Liver (tissue), 9 donors: Measurements from ENCODE around the gene ATAD1. TPM values are rescaled to one million over a fixed set of nuclear protein-coding genes. Genes with fewer than 3 reads are reported as not detected.
"Not testable (repeated sequence)": the region's sequence is repeated elsewhere in the genome, so short reads cannot be mapped to it uniquely, and the experiment has no call there.

Experiments
- DNase-seq: peaks from one replicate; pipeline ENCODE4 v3.0.0-alpha.2; 2017; ENCODE audit warnings: low spot score
- H3K27ac ChIP-seq, 2 donors: one replicate each; pipeline ENCODE4 v1.7.0; 2013; ENCODE audit warnings: inconsistent platforms in 2 of 2, low read length in 2 of 2, control low read depth in 1 of 2, low read depth in 1 of 2, mild to moderate bottlenecking in 1 of 2
- H3K27me3 ChIP-seq, 4 donors: one replicate each; pipeline versions ENCODE4 v1.6.1 to v1.7.0; 2013; ENCODE audit warnings: low read length in 3 of 4, inconsistent platforms in 1 of 4, mild to moderate bottlenecking in 1 of 4, moderate library complexity in 1 of 4; ENCODE audit not compliant: control insufficient read depth in 4 of 4, insufficient read depth in 4 of 4
- H3K36me3 ChIP-seq, 4 donors: one replicate each; pipeline versions ENCODE4 v1.6.1 to v1.7.0; 2013; ENCODE audit warnings: low read length in 3 of 4, mild to moderate bottlenecking in 3 of 4, low read depth in 1 of 4, moderate library complexity in 1 of 4; ENCODE audit not compliant: control insufficient read depth in 4 of 4, insufficient read depth in 3 of 4
- H3K4me1 ChIP-seq, 4 donors: one replicate each; pipeline versions ENCODE4 v1.6.1 to v1.7.0; 2013; ENCODE audit warnings: low read length in 3 of 4, mild to moderate bottlenecking in 3 of 4, moderate library complexity in 1 of 4; ENCODE audit not compliant: control insufficient read depth in 4 of 4, insufficient read depth in 4 of 4
- H3K4me3 ChIP-seq, 3 donors: one replicate each; pipeline versions ENCODE4 v1.6.1 to v1.7.0; 2013; ENCODE audit warnings: low read length in 3 of 3, control low read depth in 1 of 3, low read depth in 1 of 3, mild to moderate bottlenecking in 1 of 3
- H3K9ac ChIP-seq, 2 donors: one replicate each; pipeline ENCODE4 v1.7.0; 2013; ENCODE audit warnings: low read length in 2 of 2, mild to moderate bottlenecking in 2 of 2, moderate library complexity in 2 of 2, control low read depth in 1 of 2, low read depth in 1 of 2
- H3K9me3 ChIP-seq, 4 donors: one replicate each; pipeline versions ENCODE4 v1.6.1 to v1.7.0; 2013; ENCODE audit warnings: low read length in 3 of 4; ENCODE audit not compliant: control insufficient read depth in 4 of 4
- CTCF ChIP-seq: fragments of 150-350 bp; IDR thresholded peaks from 2 replicates; pipeline ENCODE4 v1.5.1; 2017; ENCODE audit warnings: improper control_type of control experiment, low read depth, low read length; ENCODE audit not compliant: missing input control
- EGR1 ChIP-seq, 2 donors: IDR thresholded peaks; 2 replicates each; pipeline ENCODE4 v1.6.1; 2016 to 2018; ENCODE audit warnings: antibody characterized with exemption in 2 of 2, low read depth in 2 of 2
- FOXA1 ChIP-seq: IDR thresholded peaks from 2 replicates; pipeline ENCODE4 v1.6.1; 2016; ENCODE audit warnings: antibody characterized with exemption
- FOXA2 ChIP-seq: IDR thresholded peaks from 2 replicates; pipeline ENCODE4 v1.6.1; 2016; ENCODE audit warnings: antibody characterized with exemption
- GABPA ChIP-seq, 2 donors: IDR thresholded peaks in 1 of 2; conservative IDR thresholded peaks in 1 of 2; 2 replicates each; pipeline ENCODE4 v1.6.1; 2016; ENCODE audit warnings: antibody characterized with exemption in 2 of 2, mild to moderate bottlenecking in 1 of 2, moderate library complexity in 1 of 2
- HNF4A ChIP-seq, 2 donors: conservative IDR thresholded peaks; 2 replicates each; pipeline ENCODE4 v1.6.1; 2016; ENCODE audit warnings: antibody characterized with exemption in 2 of 2, mild to moderate bottlenecking in 2 of 2
- HNF4G ChIP-seq: IDR thresholded peaks from 2 replicates; pipeline ENCODE4 v1.6.1; 2016; ENCODE audit warnings: antibody characterized with exemption
- JUND ChIP-seq, 2 donors: IDR thresholded peaks; 2 replicates each; pipeline ENCODE4 v1.6.1; 2016; ENCODE audit warnings: antibody characterized with exemption in 2 of 2
- NR2F2 ChIP-seq: IDR thresholded peaks from 2 replicates; pipeline ENCODE4 v1.6.1; 2016; ENCODE audit warnings: antibody characterized with exemption
- RAD21 ChIP-seq, 2 donors: IDR thresholded peaks; 2 replicates each; pipeline ENCODE4 v1.6.1; 2016; ENCODE audit warnings: antibody characterized with exemption in 2 of 2, mild to moderate bottlenecking in 2 of 2
- RXRA ChIP-seq, 2 donors: IDR thresholded peaks; 2 replicates each; pipeline ENCODE4 v1.6.1; 2017 to 2018; ENCODE audit warnings: antibody characterized with exemption in 2 of 2, mild to moderate bottlenecking in 1 of 2
- SP1 ChIP-seq: IDR thresholded peaks from 2 replicates; pipeline ENCODE4 v1.6.1; 2018; ENCODE audit warnings: antibody characterized with exemption, mild to moderate bottlenecking
- TAF1 ChIP-seq: conservative IDR thresholded peaks from 2 replicates; pipeline ENCODE4 v1.6.1; 2016; ENCODE audit warnings: antibody characterized with exemption, mild to moderate bottlenecking
- YY1 ChIP-seq: IDR thresholded peaks from 2 replicates; pipeline ENCODE4 v1.6.1; 2016; ENCODE audit warnings: antibody characterized with exemption, mild to moderate bottlenecking
- WGBS: extraction: QIAGEN DNeasy Blood & Tissue Kit; methylation state at CpG from one replicate; pipeline ENCODE4 v1.1.7; 2013; 5-methylcytosine and 5-hydroxymethylcytosine counted together
- polyA plus RNA-seq, 2 donors: library from polyadenylated mRNA; stranded (reverse) in 1 of 2; unstranded in 1 of 2; fragments of 200-250 nt in 1 of 2; fragments of >200 nt in 1 of 2; fragmentation: Nextera tagmentation in 1 of 2; extraction: Ambion mirVana in 1 of 2; gene quantifications; one replicate each; pipeline versions ENCODE4 v1.2.1 to v1.2.3, GENCODE V29; 2013 to 2015
- total RNA-seq, 2 donors: library from RNA; depleted of rRNA; stranded (reverse); fragments of >200 nt; gene quantifications; one replicate each; pipeline ENCODE4 v1.2.3, GENCODE V29; 2014
- TF ChIP-seq, protein P1 (sequence below): IDR thresholded peaks from 2 replicates; pipeline ENCODE4 v1.6.1; 2016; ENCODE audit warnings: antibody characterized with exemption, mild to moderate bottlenecking
- TF ChIP-seq, protein P2 (sequence below): IDR thresholded peaks from 2 replicates; pipeline ENCODE4 v1.6.1; 2016; ENCODE audit warnings: antibody characterized with exemption
- TF ChIP-seq, protein P3 (sequence below): IDR thresholded peaks from 2 replicates; pipeline ENCODE4 v1.6.1; 2016; ENCODE audit warnings: antibody characterized with exemption
- donor health status: healthy.
- donor health status: healthy.
- donor health status: healthy.
- donor health status: healthy.
- donor health status: healthy.

The ATAD1 gene
- total and polyA plus RNA-seq, 4 donors, result 12.6 to 33.4 (median 13.1) TPM

DNA sequence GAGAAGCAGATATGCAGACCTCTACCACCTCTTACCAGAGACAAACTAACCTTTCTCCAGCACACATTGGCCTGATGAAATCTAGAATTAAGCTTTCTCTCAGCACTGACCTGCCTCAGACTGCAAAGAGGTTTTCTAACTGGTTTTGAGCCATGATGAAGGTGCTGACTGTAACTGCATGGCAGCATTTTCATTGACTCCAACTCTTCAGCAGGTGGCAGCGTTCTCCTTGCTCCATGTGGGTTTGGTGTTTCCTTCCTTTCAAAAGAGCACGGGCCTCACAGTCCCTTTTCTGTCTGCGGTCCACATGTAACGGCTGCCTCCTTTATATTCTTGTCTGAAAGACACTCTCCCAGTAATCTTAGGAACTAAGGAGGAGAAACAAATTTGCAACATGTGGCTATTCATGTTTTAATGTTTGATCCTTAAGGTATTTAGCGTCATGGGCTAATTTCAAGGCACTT is 32.7 kb upstream of the ATAD1 start:
- Histone ChIP-seq H3K27ac (no peak overlapping the region), H3K9ac (no peak overlapping the region), H3K9me3 (no peaks in the 10 kb centered on the region), H3K4me3 (no peak overlapping the region), H3K36me3 (no peaks in the 10 kb centered on the region), H3K4me1 (no peaks in the 10 kb centered on the region), H3K27me3 (no peaks in the 10 kb centered on the region)
- peak; percentile 43 for DNase-seq
- no peak for TF ChIP-seq HNF4G
- no peak for TF ChIP-seq FOXA2
- no peak for TF ChIP-seq SP1
- no peak for TF ChIP-seq HNF4A (conservative IDR thresholded peaks at IDR 0.05)
- TF ChIP-seq NR2F2, result no peak
- TF ChIP-seq CTCF, result peak; percentile 67
- TF ChIP-seq FOXA1, result no peak
- TF ChIP-seq RXRA (IDR thresholded peaks at IDR 0.05), result no peak
- TF ChIP-seq RAD21 (IDR thresholded peaks at IDR 0.05), result peak; percentile 93 to 97
- WGBS, result 18% methylated on average over 5 of the region's 5 CpGs

DNA sequence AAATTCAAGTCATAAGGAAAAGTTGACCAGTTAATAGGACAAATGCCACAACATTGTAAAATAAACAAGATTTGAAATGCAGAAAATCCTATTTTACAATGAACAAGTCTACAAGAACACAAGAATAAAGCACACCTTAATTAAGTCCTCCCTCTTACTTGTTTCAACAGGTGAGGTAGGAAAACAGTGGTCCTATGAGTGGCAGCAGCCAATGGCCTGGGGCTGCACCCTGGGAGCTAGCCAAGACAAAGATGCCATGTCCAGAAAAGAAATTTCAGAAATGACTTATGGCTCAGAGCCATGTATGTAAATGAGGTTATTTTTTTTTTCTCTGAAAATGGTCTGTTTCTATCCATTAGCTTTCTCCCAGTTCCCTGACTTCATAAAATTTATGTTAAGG is 31.0 kb upstream of the ATAD1 start:
- H3K27ac ChIP-seq, result no peak overlapping the region
- no peak overlapping the region for H3K4me3 ChIP-seq
- H3K4me1 ChIP-seq, result no peaks in the 10 kb centered on the region
- TF ChIP-seq GABPA (IDR thresholded peaks at IDR 0.05 in 1 of 2, conservative IDR thresholded peaks at IDR 0.05 in 1 of 2) (no peak), HNF4A (conservative IDR thresholded peaks at IDR 0.05) (no peak), YY1 (no peak), NR2F2 (no peak), SP1 (no peak), EGR1 (IDR thresholded peaks at IDR 0.05; ENCODE audit: low read depth in 2 of 2) (no peak), RXRA (IDR thresholded peaks at IDR 0.05) (no peak)
- TF ChIP-seq, protein P1, sequence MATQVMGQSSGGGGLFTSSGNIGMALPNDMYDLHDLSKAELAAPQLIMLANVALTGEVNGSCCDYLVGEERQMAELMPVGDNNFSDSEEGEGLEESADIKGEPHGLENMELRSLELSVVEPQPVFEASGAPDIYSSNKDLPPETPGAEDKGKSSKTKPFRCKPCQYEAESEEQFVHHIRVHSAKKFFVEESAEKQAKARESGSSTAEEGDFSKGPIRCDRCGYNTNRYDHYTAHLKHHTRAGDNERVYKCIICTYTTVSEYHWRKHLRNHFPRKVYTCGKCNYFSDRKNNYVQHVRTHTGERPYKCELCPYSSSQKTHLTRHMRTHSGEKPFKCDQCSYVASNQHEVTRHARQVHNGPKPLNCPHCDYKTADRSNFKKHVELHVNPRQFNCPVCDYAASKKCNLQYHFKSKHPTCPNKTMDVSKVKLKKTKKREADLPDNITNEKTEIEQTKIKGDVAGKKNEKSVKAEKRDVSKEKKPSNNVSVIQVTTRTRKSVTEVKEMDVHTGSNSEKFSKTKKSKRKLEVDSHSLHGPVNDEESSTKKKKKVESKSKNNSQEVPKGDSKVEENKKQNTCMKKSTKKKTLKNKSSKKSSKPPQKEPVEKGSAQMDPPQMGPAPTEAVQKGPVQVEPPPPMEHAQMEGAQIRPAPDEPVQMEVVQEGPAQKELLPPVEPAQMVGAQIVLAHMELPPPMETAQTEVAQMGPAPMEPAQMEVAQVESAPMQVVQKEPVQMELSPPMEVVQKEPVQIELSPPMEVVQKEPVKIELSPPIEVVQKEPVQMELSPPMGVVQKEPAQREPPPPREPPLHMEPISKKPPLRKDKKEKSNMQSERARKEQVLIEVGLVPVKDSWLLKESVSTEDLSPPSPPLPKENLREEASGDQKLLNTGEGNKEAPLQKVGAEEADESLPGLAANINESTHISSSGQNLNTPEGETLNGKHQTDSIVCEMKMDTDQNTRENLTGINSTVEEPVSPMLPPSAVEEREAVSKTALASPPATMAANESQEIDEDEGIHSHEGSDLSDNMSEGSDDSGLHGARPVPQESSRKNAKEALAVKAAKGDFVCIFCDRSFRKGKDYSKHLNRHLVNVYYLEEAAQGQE, result no peak
- H3K27me3 ChIP-seq, result no peaks in the 10 kb centered on the region
- H3K36me3 ChIP-seq, result no peaks in the 10 kb centered on the region
- DNase-seq, result no peak
- H3K9ac ChIP-seq, result no peak overlapping the region
- no peaks in the 10 kb centered on the region for H3K9me3 ChIP-seq

- Histone ChIP-seq H3K36me3 (no peaks in the 10 kb centered on the region), H3K4me1 (no peaks in the 10 kb centered on the region), H3K4me3 (no peak overlapping the region), H3K27me3 (no peaks in the 10 kb centered on the region), H3K9me3 (no peaks in the 10 kb centered on the region), H3K27ac (no peak overlapping the region), H3K9ac (no peak overlapping the region)
- no peak for TF ChIP-seq HNF4A (conservative IDR thresholded peaks at IDR 0.05)
- no peak for TF ChIP-seq FOXA1
- no peak for TF ChIP-seq SP1
- TF ChIP-seq, protein P2, sequence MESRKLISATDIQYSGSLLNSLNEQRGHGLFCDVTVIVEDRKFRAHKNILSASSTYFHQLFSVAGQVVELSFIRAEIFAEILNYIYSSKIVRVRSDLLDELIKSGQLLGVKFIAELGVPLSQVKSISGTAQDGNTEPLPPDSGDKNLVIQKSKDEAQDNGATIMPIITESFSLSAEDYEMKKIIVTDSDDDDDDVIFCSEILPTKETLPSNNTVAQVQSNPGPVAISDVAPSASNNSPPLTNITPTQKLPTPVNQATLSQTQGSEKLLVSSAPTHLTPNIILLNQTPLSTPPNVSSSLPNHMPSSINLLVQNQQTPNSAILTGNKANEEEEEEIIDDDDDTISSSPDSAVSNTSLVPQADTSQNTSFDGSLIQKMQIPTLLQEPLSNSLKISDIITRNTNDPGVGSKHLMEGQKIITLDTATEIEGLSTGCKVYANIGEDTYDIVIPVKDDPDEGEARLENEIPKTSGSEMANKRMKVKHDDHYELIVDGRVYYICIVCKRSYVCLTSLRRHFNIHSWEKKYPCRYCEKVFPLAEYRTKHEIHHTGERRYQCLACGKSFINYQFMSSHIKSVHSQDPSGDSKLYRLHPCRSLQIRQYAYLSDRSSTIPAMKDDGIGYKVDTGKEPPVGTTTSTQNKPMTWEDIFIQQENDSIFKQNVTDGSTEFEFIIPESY, result no peak
- no peak for TF ChIP-seq FOXA2
- TF ChIP-seq HNF4G, result no peak
- TF ChIP-seq JUND (IDR thresholded peaks at IDR 0.05), result no peak
- no peak for TF ChIP-seq GABPA (IDR thresholded peaks at IDR 0.05 in 1 of 2, conservative IDR thresholded peaks at IDR 0.05 in 1 of 2)
- no peak for TF ChIP-seq YY1
- no peak for TF ChIP-seq RAD21 (IDR thresholded peaks at IDR 0.05)
- TF ChIP-seq TAF1, result no peak
- TF ChIP-seq RXRA (IDR thresholded peaks at IDR 0.05), result no peak
- TF ChIP-seq, protein P3, sequence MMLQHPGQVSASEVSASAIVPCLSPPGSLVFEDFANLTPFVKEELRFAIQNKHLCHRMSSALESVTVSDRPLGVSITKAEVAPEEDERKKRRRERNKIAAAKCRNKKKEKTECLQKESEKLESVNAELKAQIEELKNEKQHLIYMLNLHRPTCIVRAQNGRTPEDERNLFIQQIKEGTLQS, result no peak
- DNase-seq, result no peak
Observed at GRCh38 chr10:87847550-87847949, 29.5 kb upstream of the ATAD1 start.

- not testable (repeated sequence) for H3K4me1 ChIP-seq, H3K4me3 ChIP-seq, H3K36me3 ChIP-seq, H3K27me3 ChIP-seq, DNase-seq, H3K9ac ChIP-seq, H3K9me3 ChIP-seq, H3K27ac ChIP-seq
- 63% methylated on average over 8 of the region's 8 CpGs for WGBS
Observed at GRCh38 chr10:87846711-87847110, 28.7 kb upstream of the ATAD1 start.
